Measurements from ENCODE around the gene FGF7. TPM values are rescaled to one million over a fixed set of nuclear protein-coding genes. Genes with fewer than 3 reads are reported as not detected.

Gene FGF7
- total RNA-seq, 2 donors from 2014 or later: 3.7 to 13.3 TPM

DNA sequence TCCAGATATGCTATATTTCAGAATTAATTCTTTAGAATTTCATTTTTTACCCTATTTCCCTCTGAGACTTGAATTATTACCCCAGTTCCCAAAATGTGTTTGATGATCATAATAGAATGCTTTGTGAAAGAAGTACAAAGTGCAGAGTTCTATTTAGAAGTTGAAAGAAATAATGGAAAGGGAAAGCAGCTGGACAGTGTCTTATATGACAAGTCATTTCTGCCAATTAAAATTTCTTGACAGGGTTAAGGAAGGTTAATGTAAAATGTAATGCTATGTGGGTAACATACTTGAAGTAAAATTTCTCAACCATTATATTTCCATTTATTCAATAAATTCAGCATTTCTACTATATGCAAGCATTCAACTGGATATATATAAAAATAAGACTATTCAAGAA lies 33.1 kb downstream of the FGF7 start:
- no peak overlapping the region for H3K4me3 ChIP-seq
- no peaks in the 10 kb centered on the region for H3K27me3 ChIP-seq
- no peak overlapping the region for H3K27ac ChIP-seq
- TF ChIP-seq, protein P1, sequence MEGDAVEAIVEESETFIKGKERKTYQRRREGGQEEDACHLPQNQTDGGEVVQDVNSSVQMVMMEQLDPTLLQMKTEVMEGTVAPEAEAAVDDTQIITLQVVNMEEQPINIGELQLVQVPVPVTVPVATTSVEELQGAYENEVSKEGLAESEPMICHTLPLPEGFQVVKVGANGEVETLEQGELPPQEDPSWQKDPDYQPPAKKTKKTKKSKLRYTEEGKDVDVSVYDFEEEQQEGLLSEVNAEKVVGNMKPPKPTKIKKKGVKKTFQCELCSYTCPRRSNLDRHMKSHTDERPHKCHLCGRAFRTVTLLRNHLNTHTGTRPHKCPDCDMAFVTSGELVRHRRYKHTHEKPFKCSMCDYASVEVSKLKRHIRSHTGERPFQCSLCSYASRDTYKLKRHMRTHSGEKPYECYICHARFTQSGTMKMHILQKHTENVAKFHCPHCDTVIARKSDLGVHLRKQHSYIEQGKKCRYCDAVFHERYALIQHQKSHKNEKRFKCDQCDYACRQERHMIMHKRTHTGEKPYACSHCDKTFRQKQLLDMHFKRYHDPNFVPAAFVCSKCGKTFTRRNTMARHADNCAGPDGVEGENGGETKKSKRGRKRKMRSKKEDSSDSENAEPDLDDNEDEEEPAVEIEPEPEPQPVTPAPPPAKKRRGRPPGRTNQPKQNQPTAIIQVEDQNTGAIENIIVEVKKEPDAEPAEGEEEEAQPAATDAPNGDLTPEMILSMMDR (IDR thresholded peaks at IDR 0.05): no peak
- no peaks in the 10 kb centered on the region for H3K9me3 ChIP-seq
- H3K4me1 ChIP-seq: no peaks in the 10 kb centered on the region
- intact Hi-C loops (cut with DNase I): no loop called here
- no peak overlapping the region for H3K9ac ChIP-seq (ENCODE audit: low read depth in 2 of 2, low read length in 2 of 2)
- no peak for DNase-seq
- no peaks in the 10 kb centered on the region for H3K36me3 ChIP-seq

DNA sequence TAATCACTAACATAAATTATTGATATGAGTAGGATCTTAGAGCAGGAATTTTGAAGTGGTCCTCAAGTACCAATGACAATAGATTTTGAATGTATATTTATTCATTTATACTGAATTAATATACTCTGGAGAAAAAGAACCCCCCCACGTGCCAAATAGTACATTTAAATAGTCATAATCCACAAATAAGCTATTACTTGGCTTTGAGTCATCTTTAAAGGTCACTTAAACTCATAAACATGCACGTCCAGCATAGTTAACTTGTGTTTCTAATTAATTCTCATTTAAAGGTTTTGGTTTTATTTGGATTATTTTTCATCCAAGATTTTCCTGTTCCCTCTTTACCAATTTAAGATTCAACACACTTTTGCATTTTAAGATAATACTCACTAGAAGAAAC lies 35.1 kb downstream of the FGF7 start:
- Histone ChIP-seq H3K36me3 (no peaks in the 10 kb centered on the region), H3K27me3 (no peaks in the 10 kb centered on the region), H3K9ac (ENCODE audit: low read depth in 2 of 2, low read length in 2 of 2) (no peak overlapping the region), H3K4me3 (no peak overlapping the region), H3K4me1 (no peaks in the 10 kb centered on the region), H3K9me3 (no peaks in the 10 kb centered on the region), H3K27ac (no peak overlapping the region)
- intact Hi-C loops (cut with DNase I): no loop called here
- TF ChIP-seq, protein P1 (IDR thresholded peaks at IDR 0.05): no peak
- DNase-seq: no peak

DNA sequence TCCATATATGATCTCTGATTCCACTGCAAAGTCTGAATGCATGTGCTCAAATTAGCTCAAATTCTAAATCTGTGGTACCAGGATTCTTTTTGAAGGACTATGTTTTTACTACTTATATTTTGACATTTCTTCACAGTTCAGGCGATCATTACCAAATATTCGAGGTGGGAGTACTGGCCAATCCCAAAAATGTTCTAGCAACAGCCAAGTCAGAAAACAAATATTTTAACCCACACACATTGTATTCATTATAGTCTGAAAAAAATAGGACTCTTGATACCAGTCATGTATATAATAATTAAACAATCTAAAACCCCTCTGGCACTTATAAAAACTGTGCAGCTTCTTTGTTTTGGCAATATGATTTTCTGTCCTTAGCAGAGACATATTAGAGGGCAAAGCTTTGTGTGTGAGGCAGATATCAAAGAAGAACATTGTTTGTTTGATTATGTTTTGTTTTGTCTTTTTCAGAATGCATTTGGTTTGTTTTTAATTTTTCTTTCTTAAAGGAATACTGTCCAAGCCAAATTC lies 37.4 kb downstream of the FGF7 start:
- Histone ChIP-seq H3K27ac (no peak overlapping the region), H3K9ac (ENCODE audit: low read depth in 2 of 2, low read length in 2 of 2) (no peak overlapping the region), H3K4me3 (no peak overlapping the region), H3K9me3 (no peaks in the 10 kb centered on the region), H3K27me3 (no peaks in the 10 kb centered on the region), H3K36me3 (no peaks in the 10 kb centered on the region), H3K4me1 (no peaks in the 10 kb centered on the region)
- intact Hi-C loops (cut with DNase I): no loop called here
- no peak for DNase-seq
- TF ChIP-seq, protein P1 (IDR thresholded peaks at IDR 0.05): no peak

DNA sequence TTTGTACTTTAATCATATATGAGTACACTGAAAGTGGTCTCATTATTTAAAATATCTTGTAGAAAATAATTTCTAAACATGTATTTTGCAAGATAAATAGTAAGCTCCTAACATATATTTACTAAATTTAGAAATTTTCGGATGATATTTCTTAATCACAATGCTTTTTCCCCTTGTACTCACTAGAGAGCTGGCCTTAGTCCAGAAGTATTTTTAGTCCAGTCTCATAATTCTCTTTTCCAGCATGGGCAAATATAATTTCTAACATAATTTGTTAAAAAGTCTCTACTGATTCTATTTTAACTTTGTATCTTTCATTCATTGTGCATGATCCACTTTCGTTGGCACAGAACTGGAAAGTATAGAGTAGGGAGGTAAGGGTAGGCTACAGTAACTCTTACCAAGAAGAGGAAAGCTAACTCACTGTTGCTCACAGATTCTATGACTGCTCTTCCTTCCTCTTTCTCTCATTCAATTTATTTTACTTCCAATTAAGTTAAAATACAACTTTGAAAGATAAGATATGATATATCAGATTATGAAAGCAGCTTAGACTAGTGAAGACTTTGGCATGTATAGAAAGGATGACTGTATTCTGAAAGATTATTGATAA lies 39.3 kb downstream of the FGF7 start:
- intact Hi-C loops (cut with DNase I): no loop called here
- DNase-seq: no peak
- Histone ChIP-seq H3K27me3 (no peaks in the 10 kb centered on the region), H3K9ac (ENCODE audit: low read depth in 2 of 2, low read length in 2 of 2) (no peak overlapping the region), H3K9me3 (no peaks in the 10 kb centered on the region), H3K4me1 (no peaks in the 10 kb centered on the region), H3K36me3 (no peaks in the 10 kb centered on the region), H3K27ac (no peak overlapping the region), H3K4me3 (no peak overlapping the region)
- TF ChIP-seq, protein P1 (IDR thresholded peaks at IDR 0.05): no peak

DNA sequence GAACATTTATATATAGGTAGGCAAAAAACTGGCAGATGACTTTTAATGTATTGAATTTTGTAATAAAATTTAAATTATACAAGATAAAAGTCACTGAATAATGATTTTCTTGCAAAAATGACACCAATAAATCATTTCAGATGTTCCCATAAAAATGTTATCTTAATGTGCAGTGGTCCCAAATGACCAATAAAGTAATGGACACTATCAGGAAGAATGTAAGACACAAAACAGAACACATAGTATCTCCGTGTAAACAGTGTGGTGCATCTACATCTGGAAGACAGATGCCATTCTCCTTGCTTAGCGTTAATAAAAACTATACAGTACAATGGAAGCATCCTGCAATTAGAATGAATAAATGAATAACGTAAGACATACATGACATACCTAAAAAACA lies 41.5 kb downstream of the FGF7 start:
- H3K4me3 ChIP-seq: no peak overlapping the region
- no peaks in the 10 kb centered on the region for H3K9me3 ChIP-seq
- H3K4me1 ChIP-seq: no peaks in the 10 kb centered on the region
- no peaks in the 10 kb centered on the region for H3K36me3 ChIP-seq
- intact Hi-C loops (cut with DNase I): no loop called here
- no peaks in the 10 kb centered on the region for H3K27me3 ChIP-seq
- no peak overlapping the region for H3K9ac ChIP-seq (ENCODE audit: low read depth in 2 of 2, low read length in 2 of 2)
- no peak for DNase-seq
- TF ChIP-seq, protein P1 (IDR thresholded peaks at IDR 0.05): no peak
- H3K27ac ChIP-seq: no peak overlapping the region

Measured in colonic mucosa (tissue), 4 donors.